GM10266 (cell line): Measurements from ENCODE around the gene KIDINS220.

ENCODE experiments used
- DNase-seq: peaks from one replicate; pipeline ENCODE4 v3.0.0; 2012; ENCODE audit errors: extremely low spot score
- CTCF ChIP-seq: IDR thresholded peaks from 2 replicates; pipeline ENCODE4 v1.5.1; 2012; ENCODE audit warnings: mild to moderate bottlenecking, low read depth; ENCODE audit not compliant: control insufficient read depth, insufficient read depth; ENCODE audit errors: missing control alignments

The KIDINS220 gene

GRCh38 chr2:8721410-8721809 lies 116.0 kb downstream of the KIDINS220 start:
- DNase-seq = no peak
- TF ChIP-seq CTCF = no peak

GRCh38 chr2:8720741-8721140 lies 116.7 kb downstream of the KIDINS220 start:
- TF ChIP-seq CTCF = no peak

GRCh38 chr2:8719528-8719927 lies 117.9 kb downstream of the KIDINS220 start:
- no peak for DNase-seq
- no peak for TF ChIP-seq CTCF

More at GRCh38 chr2:8720741-8721140, 116.7 kb downstream of the KIDINS220 start:
- no peak for DNase-seq

- no peak for TF ChIP-seq CTCF
- no peak for DNase-seq
Observed at GRCh38 chr2:8714971-8715370, 122.4 kb downstream of the KIDINS220 start.

- TF ChIP-seq CTCF = no peak
- DNase-seq = no peak
Observed at GRCh38 chr2:8714283-8714682, 123.1 kb downstream of the KIDINS220 start.

- no peak for TF ChIP-seq CTCF
- no peak for DNase-seq
Observed at GRCh38 chr2:8710951-8711350, 126.5 kb downstream of the KIDINS220 start.

- TF ChIP-seq CTCF = no peak
- no peak for DNase-seq
Observed at GRCh38 chr2:8709611-8710010, 127.8 kb downstream of the KIDINS220 start.

- DNase-seq = no peak
- TF ChIP-seq CTCF = no peak
Observed at GRCh38 chr2:8704906-8705305, 132.5 kb downstream of the KIDINS220 start.
